Muscle of leg (tissue), 11 donors: ENCODE measurements around the gene ITGB4. TPM values are rescaled to one million over a fixed set of nuclear protein-coding genes. Genes with fewer than 3 reads are reported as not detected.
"Not testable (repeated sequence)": the region's sequence is repeated elsewhere in the genome, so short reads cannot be mapped to it uniquely, and the experiment has no call there.

Experiments used
- DNase-seq: peaks from one replicate; pipeline ENCODE4 v3.0.0; 2013
- H3K27ac ChIP-seq: one replicate; pipeline ENCODE4 v1.5.1; 2013; ENCODE audit warnings: mild to moderate bottlenecking, low read length, control low read depth
- H3K27me3 ChIP-seq: one replicate; pipeline ENCODE4 v1.6.1; 2013; ENCODE audit warnings: low read length; ENCODE audit not compliant: control insufficient read depth, insufficient read depth
- H3K36me3 ChIP-seq: one replicate; pipeline ENCODE4 v1.6.1; 2013; ENCODE audit warnings: low read length; ENCODE audit not compliant: control insufficient read depth, insufficient read depth
- H3K4me1 ChIP-seq: one replicate; pipeline ENCODE4 v1.6.1; 2013; ENCODE audit warnings: low read length; ENCODE audit not compliant: control insufficient read depth, insufficient read depth
- H3K4me3 ChIP-seq: one replicate; pipeline ENCODE4 v1.5.1; 2013; ENCODE audit warnings: low read length, control low read depth
- H3K9me3 ChIP-seq: replicated peaks from 2 replicates; pipeline ENCODE4 v1.6.1; 2013; ENCODE audit warnings: low read depth, low read length; ENCODE audit not compliant: control insufficient read depth
- WGBS: methylation state at CpG from one replicate; pipeline ENCODE4 v1.1.5; 2013; ENCODE audit warnings: missing lambda C conversion rate; ENCODE audit not compliant: insufficient coverage; 5-methylcytosine and 5-hydroxymethylcytosine counted together
- polyA plus RNA-seq, 8 donors: library from polyadenylated mRNA; unstranded; fragments of 120-200 nt; gene quantifications; one replicate each; pipeline versions ENCODE4 v1.2.1 to v1.2.3, GENCODE V29; 2013; ENCODE audit warnings: inconsistent platforms in 1 of 8, low replicate concordance in 1 of 8; ENCODE audit not compliant: insufficient read length in 8 of 8, insufficient read depth in 1 of 8
- total RNA-seq: library from RNA; stranded (reverse); fragments of 120-200 nt; gene quantifications from one replicate; pipeline ENCODE4 v1.2.4, GENCODE V29; 2013

Gene ITGB4
- total and polyA plus RNA-seq, 9 donors: 1.6 to 16.7 (median 6.3) TPM

DNA sequence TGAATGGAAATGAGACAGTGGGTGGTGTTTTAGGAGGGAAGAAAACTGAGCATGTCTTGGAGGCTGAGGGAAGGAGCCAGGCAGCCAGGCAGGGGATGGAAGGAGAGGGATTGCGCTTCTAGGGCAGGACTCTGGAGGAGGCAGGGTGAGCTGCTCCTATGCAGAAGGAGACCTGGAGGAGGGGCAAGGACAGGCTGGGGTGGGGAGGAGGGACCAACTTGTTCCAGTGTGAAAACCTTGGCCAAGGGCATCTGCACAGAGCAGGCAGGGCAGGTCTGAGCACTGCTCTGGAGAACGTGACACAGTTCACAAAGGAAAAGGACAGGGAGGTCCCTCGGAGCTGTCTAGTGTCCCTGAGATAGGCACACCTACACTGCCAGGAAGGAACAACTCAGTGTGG is 38.2 kb downstream of the ITGB4 start:
- DNase-seq: no peak
- Histone ChIP-seq H3K36me3 (peaks cover 26% of the 10 kb centered on the region), H3K4me1 (peaks cover 37% of the 10 kb centered on the region), H3K27me3 (no peaks in the 10 kb centered on the region), H3K9me3 (no peaks in the 10 kb centered on the region), H3K4me3 (no peak overlapping the region), H3K27ac (no peak overlapping the region)
- WGBS: 74% methylated on average over 3 of the region's 3 CpGs

DNA sequence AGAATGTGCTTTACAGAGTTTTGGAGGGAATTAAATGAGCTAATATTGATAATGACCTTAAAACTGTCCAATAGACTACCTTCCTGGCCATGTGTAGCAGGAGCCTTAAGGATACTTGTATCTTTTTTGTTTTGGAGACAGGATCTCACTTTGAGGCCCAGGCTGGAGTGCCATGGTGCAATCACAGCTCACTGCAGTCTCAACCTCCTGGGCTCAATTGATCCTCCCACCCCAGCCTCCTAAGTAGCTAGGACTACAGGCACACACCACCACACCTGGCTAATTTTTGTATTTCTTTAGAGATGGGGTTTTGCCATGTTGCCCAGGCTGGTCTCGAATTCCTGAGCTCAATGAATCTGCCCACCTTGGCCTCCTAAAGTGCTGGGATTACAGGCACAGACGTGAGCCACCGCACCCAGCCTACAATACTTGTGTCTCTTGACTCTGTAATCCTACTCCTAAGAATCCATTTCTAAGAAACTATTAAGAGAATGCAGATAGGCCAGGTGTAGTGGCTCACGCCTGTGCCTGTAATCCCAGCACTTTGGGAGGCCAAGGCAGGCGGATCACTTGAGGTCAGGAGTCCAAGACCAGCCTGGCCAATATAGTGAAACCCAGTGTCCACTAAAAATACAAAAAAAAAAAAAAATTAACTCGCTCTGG is 38.9 kb downstream of the ITGB4 start:
- H3K27me3 ChIP-seq, H3K27ac ChIP-seq, H3K4me3 ChIP-seq, DNase-seq, H3K9me3 ChIP-seq: not testable (repeated sequence)
- Histone ChIP-seq H3K4me1 (peaks cover 33% of the 10 kb centered on the region), H3K36me3 (peaks cover 26% of the 10 kb centered on the region)
- WGBS: 89% methylated on average over 4 of the region's 6 CpGs

DNA sequence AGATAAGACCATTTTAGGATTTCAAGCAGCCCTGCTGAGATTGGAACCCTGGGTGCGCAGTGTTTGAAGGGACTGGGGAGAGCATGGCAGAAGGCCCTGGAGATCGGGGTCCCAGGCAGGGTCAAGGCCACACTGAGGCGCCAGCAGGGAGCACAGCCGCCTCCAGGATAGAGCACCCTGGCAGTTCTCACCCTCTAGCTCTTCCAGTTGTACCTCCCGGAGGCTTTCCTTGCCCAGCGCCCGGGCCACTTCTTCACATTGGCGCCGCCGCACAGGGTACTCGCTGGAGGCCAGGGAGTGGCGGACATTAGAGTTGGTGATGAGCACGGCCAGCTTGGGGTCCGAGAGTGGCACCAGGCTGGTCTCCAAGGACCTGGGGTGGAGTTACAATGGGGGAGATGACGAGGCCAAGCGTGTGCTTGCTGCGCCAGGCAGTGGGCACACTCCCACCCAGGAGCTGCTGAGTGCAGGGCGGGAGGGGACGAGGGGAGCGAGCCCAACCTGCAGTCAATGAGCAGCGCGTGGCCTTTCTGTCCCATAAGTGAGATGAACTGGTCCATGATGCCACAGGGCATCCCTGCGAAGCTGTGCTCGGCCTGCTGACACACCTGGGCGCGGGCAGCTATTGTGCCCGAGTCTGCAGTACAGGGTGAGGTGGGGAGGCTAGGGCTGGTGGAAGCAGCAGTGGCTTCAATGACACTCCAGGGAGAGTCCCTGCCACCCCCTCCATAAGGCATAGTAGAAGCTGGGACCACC is 41.4 kb downstream of the ITGB4 start:
- WGBS: 95% methylated on average over 26 of the region's 27 CpGs
- no peaks in the 10 kb centered on the region for H3K27me3 ChIP-seq
- H3K9me3 ChIP-seq: no peaks in the 10 kb centered on the region
- no peak overlapping the region for H3K4me3 ChIP-seq
- no peak for DNase-seq
- no peak overlapping the region for H3K27ac ChIP-seq
- H3K36me3 ChIP-seq: peaks cover 25% of the 10 kb centered on the region
- peaks cover 20% of the 10 kb centered on the region for H3K4me1 ChIP-seq

DNA sequence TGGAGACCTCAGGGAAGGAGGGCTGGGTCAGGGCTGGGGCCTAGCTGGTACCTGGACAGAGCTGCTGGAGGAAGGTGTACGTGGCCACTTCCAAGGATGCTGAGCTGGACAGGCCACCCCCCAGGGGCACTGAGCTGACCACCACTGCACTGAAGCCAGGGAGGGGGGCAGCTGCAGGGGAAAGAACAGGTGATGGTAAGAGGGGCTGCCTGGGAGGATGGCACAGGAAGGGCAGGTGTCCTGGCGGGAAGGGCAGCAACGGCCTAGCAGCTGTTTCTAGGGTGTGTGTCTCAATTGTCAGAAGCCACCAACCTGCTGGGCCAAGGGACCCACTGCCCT is 42.0 kb downstream of the ITGB4 start:
- H3K36me3 ChIP-seq: peaks cover 20% of the 10 kb centered on the region
- no peak overlapping the region for H3K4me3 ChIP-seq
- H3K4me1 ChIP-seq: peaks cover 20% of the 10 kb centered on the region
- H3K9me3 ChIP-seq: no peaks in the 10 kb centered on the region
- no peak for DNase-seq
- WGBS: 80% methylated on average over 1 of the region's 3 CpGs
- no peaks in the 10 kb centered on the region for H3K27me3 ChIP-seq
- no peak overlapping the region for H3K27ac ChIP-seq

DNA sequence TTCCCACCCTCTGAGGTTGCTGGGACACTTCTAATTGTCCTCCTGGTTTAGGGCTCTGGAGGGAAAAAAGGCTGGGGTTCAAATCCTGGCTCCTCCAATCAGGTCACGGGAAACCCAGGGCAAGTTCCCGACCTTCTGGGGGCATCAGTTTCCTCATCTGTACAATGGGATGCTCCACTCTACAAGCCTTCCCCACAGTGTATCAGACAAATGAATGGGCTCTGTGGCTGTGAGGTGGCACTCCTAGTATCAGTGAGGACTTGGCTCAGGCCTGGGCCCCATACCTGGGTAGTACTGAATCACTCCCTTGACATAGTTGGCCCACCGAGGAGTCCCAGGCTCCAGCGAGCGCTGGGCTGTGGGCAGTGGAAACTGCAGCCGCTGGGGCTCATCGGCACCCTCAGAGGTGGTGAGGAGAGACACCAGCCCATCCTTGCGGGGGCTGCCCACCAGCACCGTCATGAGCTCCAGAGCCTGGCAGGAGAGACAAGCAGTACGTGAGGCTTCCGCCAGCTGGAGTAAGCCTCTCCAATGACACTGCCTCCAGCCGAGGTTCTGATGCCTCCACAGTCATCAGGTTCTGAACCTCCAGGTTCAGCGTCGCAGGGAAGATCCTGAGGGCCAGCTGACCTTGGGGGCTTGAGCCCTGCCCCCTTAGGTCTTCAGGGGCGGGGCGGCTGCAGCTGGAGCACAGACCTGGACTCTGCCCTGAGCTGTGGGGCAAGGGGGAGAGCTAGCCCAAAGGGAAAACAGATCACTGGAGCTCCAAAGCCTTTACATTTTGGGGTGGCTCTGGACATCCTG is 42.6 kb downstream of the ITGB4 start:
- peaks cover 20% of the 10 kb centered on the region for H3K4me1 ChIP-seq
- no peak for DNase-seq
- 66% methylated on average over 9 of the region's 16 CpGs for WGBS
- peak overlapping the region; percentile 64 for H3K27ac ChIP-seq
- peak overlapping the region; percentile 64 for H3K4me3 ChIP-seq
- H3K36me3 ChIP-seq: peaks cover 16% of the 10 kb centered on the region
- H3K9me3 ChIP-seq: no peaks in the 10 kb centered on the region
- no peaks in the 10 kb centered on the region for H3K27me3 ChIP-seq

DNA sequence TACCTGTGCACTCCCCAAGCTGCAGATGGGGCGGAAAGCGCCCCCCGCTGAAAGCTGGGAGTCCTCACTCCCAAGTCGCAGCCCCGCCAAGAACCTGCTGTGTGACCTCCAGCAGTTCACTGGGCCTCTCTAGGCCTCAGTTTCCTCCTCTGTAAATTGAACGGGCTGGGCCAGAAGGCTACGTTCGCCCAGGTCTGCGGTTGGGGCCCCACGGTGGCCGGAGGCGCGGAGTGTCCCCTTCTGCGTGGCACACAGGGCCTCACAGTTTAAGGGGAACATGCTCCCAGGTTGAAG is 43.1 kb downstream of the ITGB4 start:
- Histone ChIP-seq H3K9me3 (no peaks in the 10 kb centered on the region), H3K27ac (peak overlapping the region; percentile 64), H3K27me3 (no peaks in the 10 kb centered on the region), H3K4me3 (peak overlapping the region; percentile 64), H3K4me1 (peaks cover 20% of the 10 kb centered on the region), H3K36me3 (peaks cover 16% of the 10 kb centered on the region)
- WGBS: 9% methylated on average over 11 of the region's 14 CpGs
- no peak for DNase-seq

DNA sequence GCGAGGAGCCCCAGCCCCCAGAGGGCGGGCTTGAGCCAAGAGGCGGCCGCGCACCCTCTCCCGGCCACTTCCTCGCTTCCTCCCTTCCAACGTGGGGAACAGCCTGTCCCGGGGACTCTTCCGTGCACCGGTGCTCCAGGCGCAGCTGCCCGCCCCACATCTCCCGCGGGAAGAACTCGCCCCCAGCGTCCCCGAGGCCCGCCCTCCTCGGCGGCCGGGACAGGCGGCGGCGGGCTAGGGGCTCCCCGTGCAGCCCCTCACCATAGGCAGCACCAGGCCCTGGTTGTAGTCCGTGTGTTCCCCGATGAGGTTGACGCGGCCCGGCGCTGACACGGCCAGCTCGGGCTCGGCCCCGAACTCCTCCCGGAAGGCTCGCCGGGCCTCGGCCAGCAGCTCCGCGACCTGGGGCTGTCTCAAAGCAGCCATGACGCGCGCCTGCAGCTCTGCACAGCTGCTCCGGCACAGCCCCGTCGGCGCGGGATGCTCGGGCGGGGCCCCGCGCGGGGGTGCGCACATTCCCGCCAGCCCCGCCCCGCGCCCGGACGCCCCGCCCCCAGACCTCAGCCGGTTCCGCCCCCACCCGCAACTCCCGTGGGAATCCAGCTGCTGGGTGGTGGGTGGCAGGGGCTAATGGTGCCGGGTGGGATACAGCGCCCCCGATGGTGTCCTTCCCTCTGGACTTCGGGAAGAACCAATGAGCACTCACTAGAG is 43.6 kb downstream of the ITGB4 start, which contains the start of gene GALK1:
TSS of gene GALK1 (minus strand) at position 482 of the 711 bp plus-strand sequence. CDS start at position 426, 56 bp downstream.
- Histone ChIP-seq H3K36me3 (peaks cover 11% of the 10 kb centered on the region), H3K27ac (peak within 1 kb of the TSS; percentile 88), H3K4me3 (peak within 1 kb of the TSS; percentile 64), H3K27me3 (no peaks in the 10 kb centered on the region), H3K4me1 (peaks cover 20% of the 10 kb centered on the region), H3K9me3 (no peaks in the 10 kb centered on the region)
- DNase-seq: peak; percentile 90
- WGBS: under 1% methylated on average over 71 of the region's 71 CpGs

DNA sequence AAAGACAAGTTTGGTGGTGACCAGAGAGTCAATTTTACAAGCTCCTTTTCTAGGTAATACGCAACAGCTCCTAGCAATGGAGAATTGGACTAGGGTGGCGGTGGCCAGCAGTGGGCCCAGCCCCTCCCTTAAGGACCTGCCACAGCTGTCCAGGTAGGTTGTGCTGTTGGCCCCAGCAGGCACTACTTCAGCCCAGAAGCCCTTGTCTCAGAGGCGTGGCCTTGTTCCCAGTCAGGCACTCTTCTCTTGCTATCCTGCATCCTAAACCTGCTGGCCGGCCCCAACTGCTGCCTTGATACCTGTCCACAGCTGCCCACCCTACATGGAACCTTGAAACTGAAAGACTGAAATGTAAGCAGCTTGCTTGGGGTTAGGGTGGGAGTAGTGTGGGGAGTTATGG is 44.7 kb downstream of the ITGB4 start:
- WGBS: 92% methylated on average over 3 of the region's 4 CpGs
- H3K36me3 ChIP-seq: peaks cover 11% of the 10 kb centered on the region
- H3K27ac ChIP-seq: peak overlapping the region; percentile 51
- peaks cover 20% of the 10 kb centered on the region for H3K4me1 ChIP-seq
- H3K27me3 ChIP-seq: no peaks in the 10 kb centered on the region
- DNase-seq: no peak
- no peak overlapping the region for H3K4me3 ChIP-seq
- H3K9me3 ChIP-seq: no peaks in the 10 kb centered on the region

DNA sequence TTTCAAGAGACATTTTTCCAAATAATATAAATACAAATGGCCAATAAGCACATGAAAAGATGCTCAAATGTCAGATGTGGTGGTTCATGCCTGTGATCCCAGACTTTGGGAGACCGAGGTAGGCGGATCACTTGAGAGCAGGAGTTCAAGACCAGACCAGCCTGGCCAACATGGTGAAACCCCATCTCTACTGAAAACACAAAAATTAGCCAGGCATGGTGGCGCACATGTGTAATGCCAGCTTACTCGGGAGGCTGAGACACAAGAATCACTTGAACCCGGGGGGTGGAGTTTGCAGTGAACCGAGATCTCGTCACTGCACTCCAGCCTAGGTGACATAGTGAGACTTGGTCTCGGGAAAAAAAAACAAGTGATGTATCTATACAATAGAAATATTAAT is 46.6 kb downstream of the ITGB4 start:
- whole genome bisulfite sequencing: 80% methylated on average over 2 of the region's 8 CpGs

DNA sequence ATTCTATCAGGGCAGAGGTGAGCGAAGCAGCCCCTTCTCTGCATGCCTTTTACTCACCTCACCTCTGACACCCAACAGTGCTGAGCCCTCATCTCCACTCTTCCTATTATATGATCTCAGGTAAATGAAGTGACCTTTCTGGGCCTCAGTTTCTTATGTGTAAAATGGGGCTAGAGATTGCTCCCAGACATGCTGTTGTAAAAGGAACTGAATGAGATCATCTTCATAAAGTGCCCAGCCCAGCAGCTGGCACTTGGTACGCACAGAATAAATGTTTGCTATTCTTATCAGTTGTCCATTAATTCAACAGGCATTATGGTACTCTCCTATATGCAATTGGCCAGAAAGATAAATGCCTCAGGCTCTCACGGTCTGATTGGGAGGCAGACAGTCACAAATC is 48.3 kb downstream of the ITGB4 start:
- no peak for DNase-seq
- WGBS: no CpG with 5 or more reads among the region's 3 CpGs

More for the DNA sequence above, 46.6 kb downstream of the ITGB4 start:
- Histone ChIP-seq H3K4me3 (no peak overlapping the region), H3K27ac (no peak overlapping the region), H3K27me3 (no peaks in the 10 kb centered on the region), H3K36me3 (peaks cover 4% of the 10 kb centered on the region), H3K9me3 (no peaks in the 10 kb centered on the region), H3K4me1 (peaks cover 30% of the 10 kb centered on the region)
- no peak for DNase-seq

More for the DNA sequence above, 48.3 kb downstream of the ITGB4 start:
- H3K36me3 ChIP-seq: peaks cover 11% of the 10 kb centered on the region
- H3K4me1 ChIP-seq: peaks cover 31% of the 10 kb centered on the region
- no peak overlapping the region for H3K4me3 ChIP-seq
- no peak overlapping the region for H3K27ac ChIP-seq
- no peaks in the 10 kb centered on the region for H3K27me3 ChIP-seq
- no peaks in the 10 kb centered on the region for H3K9me3 ChIP-seq
